HuH-7.5 (cell line): ENCODE measurements around the gene IFT81.
A peak's percentile ranks its signal among the peaks of the same experiment; 100 is the strongest.
"Not testable (repeated sequence)": the region's sequence is repeated elsewhere in the genome, so short reads cannot be mapped to it uniquely, and the experiment has no call there.

ENCODE experiments used
- DNase-seq: peaks from one replicate; pipeline ENCODE4 v3.0.0; 2011; ENCODE audit warnings: low spot score

The IFT81 gene

DNA sequence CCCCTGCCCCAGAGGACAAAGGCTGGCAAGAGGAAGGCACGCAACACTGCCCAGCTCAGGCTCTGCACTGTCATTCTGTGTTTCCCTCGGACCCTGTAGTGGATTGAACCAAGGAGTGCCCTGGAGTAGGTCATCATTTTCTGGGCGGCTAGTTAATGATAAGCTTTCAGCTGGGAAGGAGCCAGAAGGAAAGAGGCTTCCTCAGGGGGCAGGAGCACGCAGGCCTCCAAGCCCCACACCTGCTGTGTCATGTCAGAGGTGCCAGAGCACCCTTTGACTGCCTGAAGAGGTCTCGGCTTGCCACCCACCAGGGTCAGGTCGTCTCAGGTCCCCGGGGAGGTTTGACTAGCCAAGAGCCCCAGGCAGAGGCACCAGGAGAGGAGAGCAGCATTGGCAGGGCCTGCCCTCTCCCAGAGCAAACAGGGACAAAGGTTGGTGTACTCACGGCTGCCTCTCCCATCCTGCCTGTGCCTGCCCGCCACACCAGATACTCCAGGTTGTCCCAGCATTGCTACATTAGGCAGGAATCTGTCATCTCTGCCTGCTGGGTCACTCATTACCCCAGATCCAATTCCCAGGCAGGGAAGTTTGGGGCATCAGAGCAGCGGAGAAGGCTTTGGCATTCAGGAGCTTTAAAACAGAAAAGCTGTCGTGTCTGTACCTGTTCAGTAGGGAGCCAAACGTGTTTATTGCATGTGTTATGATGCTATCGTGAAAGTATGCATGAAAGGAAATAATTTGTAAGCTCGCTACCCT lies 123.4 kb downstream of the IFT81 start:
- peak; percentile 68 for DNase-seq

DNA sequence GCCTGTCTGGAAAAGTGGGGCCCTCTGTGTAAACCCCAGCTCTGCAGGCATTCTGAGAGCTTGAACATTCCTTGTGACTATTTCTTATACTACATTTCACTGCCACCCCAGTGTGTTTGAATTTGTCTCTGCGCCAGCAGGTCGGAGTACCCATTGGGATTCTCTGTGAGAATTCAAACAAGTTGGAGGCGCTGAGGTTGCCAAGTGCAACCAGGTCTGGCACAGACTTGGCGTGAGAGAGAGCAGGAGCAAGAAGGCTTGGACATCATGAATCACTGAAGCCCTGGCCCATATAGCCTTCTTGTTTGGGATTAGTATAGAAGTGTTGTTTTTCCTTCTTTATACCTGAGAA lies 123.9 kb downstream of the IFT81 start:
- no peak for DNase-seq

GRCh38 chr12:110249105-110249504 lies 124.9 kb downstream of the IFT81 start:
- DNase-seq, result no peak

DNA sequence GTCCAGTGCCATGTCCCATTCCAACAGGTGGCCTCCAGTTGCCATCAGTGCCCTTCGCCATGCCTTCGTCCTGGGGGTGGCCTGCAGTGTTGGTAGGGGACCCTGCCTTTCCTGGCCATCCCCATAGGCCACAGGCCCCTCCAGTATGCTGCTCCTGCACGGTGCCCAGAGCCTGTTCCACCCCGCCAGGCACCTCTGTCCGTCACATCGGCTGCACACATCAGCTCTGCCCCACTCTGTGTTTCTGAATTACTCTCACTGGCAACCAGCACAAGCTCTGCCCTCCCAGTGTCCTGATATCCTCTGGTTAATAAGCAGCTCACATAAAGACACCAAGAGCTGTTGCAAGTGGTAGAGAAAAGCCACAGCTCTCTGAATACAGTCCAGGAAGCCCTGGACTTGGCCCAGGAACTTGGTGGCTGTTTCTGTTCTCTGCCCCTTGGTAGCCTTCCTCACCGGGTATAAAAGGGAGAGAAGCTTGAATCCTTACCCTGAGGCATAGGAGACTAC lies 125.6 kb downstream of the IFT81 start:
- peak; percentile 47 for DNase-seq

GRCh38 chr12:110251381-110251780 lies 127.2 kb downstream of the IFT81 start:
- DNase-seq, result no peak

- no peak for DNase-seq
These were observed 128.6 kb downstream of the IFT81 start for GRCh38 chr12:110252716-110253115.

DNA sequence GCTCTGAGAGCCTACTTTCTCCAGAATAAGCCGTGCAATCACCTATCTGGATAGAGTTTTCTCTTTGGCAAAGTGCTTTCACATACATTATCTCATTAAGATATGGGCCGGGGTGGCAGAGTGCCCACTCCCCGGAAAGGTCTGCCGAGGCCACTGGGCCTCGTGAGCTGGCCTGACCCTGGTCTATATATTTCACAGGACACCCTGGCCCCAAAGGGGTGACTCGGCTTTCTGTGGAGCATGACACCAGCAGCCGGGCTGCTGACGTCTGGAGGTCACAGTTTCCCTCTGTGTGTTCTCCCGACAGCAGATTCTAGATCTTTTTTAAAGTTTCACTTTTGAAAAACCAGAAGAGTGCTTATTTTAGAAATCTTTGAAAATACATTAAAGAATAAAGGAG lies 129.0 kb downstream of the IFT81 start:
- no peak for DNase-seq

- no peak for DNase-seq
These were observed 130.9 kb downstream of the IFT81 start for GRCh38 chr12:110254971-110255540.

GRCh38 chr12:110255890-110256456 lies 131.8 kb downstream of the IFT81 start:
- DNase-seq, result not testable (repeated sequence)

DNA sequence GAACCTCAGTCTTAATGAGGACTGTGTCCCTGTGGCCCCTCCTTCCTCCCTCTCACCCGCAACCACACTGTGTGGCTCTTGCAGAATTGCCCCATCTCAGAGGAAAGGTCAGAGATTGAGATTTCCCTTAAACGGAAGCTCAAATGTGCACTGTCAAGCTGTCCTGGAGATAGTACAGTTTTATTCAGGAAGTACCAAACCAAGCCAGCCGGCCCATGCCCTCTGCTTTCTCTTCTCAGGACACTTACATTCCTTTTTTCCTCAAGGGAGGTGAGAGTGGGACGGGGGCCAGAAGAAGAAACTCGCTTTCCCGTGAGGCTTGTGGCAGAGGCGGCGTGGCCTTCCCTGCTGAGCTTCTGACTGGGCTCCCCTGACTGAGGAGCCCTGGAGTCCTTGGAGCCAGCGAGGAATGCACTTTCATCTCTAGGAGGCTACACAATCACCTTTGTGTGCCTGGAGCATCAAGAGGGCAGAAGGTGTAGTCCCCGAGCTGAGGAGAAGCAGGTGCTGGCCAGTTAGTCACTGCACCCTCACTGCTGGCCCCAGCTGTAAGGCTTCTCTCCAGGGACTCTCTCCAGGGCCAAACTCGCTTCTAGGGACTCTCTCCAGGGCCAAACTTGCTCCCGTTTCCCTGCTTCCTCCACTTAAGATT lies 132.7 kb downstream of the IFT81 start:
- no peak for DNase-seq

DNA sequence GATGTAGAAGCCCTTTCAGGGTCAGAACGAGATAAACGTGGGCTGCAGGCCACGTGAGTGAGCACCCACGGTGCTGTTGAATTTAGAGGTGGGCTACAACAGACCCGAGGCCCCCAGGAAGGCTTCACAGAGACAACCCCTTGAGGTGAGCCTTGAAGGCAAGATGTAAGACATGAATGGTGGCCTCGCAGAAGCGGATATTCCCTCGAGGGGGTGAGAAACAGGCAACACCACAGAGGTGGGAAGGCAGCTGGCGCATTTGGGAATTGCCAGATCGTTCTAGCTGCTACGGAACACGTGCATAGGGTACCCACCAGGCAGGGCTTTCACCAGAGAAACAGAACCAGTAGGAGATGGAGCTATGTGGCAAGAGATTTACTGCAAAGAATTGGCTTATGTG lies 134.3 kb downstream of the IFT81 start:
- no peak for DNase-seq

GRCh38 chr12:110262442-110263388 lies 138.6 kb downstream of the IFT81 start:
- no peak for DNase-seq

DNA sequence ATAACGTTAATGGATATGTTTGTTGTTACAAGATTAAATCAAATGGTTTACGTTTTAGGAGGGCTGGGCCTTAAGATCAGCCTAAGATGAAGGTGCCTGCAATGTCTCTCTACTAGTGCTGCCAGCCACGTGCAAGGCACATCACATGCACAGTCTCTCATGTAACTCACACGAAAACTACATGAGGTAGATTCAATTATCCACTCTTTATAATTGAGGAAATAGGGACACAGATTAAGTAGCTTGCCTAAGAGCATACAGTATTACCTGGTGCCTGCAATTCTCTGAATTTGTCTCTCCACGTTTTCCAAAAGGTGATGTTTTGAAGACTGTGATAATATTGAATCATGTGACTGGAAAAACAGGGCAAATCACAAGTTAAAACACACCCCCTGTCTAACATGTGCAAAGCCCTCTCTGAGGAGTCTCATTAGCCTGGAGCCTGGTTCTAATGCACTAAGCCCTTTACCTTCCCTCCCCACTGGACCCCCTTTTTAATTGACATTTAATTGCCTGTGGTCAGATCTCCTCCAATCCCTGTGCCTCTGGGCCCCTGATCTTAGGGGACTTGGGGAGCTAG lies 142.3 kb downstream of the IFT81 start:
- no peak for DNase-seq

DNA sequence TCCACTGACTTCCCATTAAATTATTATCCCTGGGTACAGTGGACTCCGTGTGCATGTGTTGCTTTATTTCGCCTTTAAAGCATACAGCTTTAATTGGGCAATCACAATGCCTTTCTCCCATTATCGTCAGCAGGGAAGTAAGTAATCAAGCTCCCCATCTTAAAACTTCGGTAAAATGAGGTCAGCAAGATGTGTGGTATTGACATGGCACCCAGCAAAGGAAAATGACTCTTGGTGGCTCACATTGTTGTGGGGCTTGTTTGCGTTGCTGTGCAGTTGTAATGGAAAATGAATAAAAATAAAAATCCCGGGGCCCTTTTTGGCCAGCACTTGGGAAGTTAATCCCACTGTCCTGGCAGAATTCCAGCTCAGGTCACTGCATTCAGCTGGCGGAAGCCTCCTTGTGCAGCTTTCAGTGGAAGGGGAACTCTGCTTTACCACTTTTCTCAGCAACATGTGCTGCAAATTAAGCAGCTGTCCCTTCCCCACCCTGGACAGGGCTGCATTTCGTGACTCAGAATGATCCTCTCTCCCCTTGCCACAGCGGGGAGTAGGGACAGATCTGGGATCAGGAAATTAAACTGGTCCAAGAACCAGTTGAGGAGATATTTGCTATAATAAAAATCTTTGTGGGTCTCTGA lies 142.9 kb downstream of the IFT81 start:
- DNase-seq, result no peak
